HL-60 (cell line): ENCODE results near the gene M1AP.

Source experiments
- POLR2AphosphoS5 ChIP-seq: IDR thresholded peaks from 2 replicates; pipeline ENCODE4 v1.6.1; 2012; ENCODE audit warnings: low read depth
- SPI1 ChIP-seq: IDR thresholded peaks from 2 replicates; pipeline ENCODE4 v1.6.1; 2012; ENCODE audit warnings: low read depth, mild to moderate bottlenecking, borderline replicate concordance
- TF ChIP-seq, protein P1 (sequence below): IDR thresholded peaks from one replicate; pipeline ENCODE4 v1.5.1; 2011; ENCODE audit warnings: low read length, control low read depth, inconsistent platforms; ENCODE audit not compliant: insufficient read depth
- TF ChIP-seq, protein P2 (sequence below): IDR thresholded peaks from 2 replicates; pipeline ENCODE4 v1.6.1; 2012; ENCODE audit warnings: low read depth; ENCODE audit not compliant: insufficient replicate concordance

DNA sequence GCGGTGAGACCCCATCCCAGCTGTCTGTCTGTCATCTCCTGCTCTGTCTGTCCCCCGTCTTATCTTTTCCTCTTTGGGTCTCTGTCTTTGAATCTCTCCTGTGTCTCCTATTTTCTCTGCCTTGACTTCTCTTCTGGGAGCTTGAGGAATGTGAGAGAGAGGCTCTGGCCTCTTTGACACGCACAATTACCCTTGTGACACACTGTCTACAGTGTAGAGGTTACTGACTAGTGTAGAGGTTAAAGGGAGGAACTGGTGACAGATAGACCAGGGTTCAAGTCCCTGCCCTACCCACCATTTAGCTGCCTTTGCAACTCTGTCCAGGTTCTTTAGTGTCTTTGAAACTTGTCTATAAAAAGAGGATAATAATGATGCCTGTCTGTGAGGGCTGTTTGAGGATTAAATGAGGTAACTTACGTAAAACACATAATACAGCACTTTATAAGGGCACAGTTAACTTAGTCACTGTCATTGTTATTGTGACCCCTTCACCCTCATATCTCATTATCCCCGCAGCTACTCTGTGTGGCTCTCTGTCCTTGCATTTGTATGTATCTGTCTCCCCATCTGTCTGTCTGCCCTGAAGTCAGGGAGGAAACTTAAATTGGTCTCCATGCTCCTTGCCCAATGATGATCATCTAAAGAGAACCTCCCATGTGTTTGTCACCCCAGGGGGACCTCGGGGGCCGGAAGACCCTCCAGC lies 25.8 kb upstream of the M1AP start:
- TF ChIP-seq, protein P1, sequence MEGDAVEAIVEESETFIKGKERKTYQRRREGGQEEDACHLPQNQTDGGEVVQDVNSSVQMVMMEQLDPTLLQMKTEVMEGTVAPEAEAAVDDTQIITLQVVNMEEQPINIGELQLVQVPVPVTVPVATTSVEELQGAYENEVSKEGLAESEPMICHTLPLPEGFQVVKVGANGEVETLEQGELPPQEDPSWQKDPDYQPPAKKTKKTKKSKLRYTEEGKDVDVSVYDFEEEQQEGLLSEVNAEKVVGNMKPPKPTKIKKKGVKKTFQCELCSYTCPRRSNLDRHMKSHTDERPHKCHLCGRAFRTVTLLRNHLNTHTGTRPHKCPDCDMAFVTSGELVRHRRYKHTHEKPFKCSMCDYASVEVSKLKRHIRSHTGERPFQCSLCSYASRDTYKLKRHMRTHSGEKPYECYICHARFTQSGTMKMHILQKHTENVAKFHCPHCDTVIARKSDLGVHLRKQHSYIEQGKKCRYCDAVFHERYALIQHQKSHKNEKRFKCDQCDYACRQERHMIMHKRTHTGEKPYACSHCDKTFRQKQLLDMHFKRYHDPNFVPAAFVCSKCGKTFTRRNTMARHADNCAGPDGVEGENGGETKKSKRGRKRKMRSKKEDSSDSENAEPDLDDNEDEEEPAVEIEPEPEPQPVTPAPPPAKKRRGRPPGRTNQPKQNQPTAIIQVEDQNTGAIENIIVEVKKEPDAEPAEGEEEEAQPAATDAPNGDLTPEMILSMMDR: no peak
- TF ChIP-seq POLR2AphosphoS5 (no peak), SPI1 (no peak)
- TF ChIP-seq, protein P2, sequence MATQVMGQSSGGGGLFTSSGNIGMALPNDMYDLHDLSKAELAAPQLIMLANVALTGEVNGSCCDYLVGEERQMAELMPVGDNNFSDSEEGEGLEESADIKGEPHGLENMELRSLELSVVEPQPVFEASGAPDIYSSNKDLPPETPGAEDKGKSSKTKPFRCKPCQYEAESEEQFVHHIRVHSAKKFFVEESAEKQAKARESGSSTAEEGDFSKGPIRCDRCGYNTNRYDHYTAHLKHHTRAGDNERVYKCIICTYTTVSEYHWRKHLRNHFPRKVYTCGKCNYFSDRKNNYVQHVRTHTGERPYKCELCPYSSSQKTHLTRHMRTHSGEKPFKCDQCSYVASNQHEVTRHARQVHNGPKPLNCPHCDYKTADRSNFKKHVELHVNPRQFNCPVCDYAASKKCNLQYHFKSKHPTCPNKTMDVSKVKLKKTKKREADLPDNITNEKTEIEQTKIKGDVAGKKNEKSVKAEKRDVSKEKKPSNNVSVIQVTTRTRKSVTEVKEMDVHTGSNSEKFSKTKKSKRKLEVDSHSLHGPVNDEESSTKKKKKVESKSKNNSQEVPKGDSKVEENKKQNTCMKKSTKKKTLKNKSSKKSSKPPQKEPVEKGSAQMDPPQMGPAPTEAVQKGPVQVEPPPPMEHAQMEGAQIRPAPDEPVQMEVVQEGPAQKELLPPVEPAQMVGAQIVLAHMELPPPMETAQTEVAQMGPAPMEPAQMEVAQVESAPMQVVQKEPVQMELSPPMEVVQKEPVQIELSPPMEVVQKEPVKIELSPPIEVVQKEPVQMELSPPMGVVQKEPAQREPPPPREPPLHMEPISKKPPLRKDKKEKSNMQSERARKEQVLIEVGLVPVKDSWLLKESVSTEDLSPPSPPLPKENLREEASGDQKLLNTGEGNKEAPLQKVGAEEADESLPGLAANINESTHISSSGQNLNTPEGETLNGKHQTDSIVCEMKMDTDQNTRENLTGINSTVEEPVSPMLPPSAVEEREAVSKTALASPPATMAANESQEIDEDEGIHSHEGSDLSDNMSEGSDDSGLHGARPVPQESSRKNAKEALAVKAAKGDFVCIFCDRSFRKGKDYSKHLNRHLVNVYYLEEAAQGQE: no peak
